Thoracic aorta (tissue), 2 donors: ENCODE results near the gene LRMDA. TPM values are rescaled to one million over a fixed set of nuclear protein-coding genes. Genes with fewer than 3 reads are reported as not detected.

Experiments used
- ATAC-seq: fragments of 150-250 bp; one replicate; pipeline ENCODE4 v1.8.0; 2017; ENCODE audit warnings: low read depth; ENCODE audit not compliant: insufficient number of reproducible peaks, low FRiP score
- DNase-seq: peaks from one replicate; pipeline ENCODE4 v3.0.0-alpha.2; 2020; ENCODE audit warnings: low spot score
- H3K27ac ChIP-seq, 2 donors: fragments of 200-600 bp; sonication (generic); 1 replicate in 1 of 2; 2 replicates in 1 of 2; pipeline ENCODE4 v1.5.1; 2016; ENCODE audit warnings: mild to moderate bottlenecking in 2 of 2, moderate library complexity in 2 of 2
- H3K27me3 ChIP-seq: fragments of 200-600 bp; sonication (generic); replicated peaks from 2 replicates; pipeline ENCODE4 v1.6.0; 2016; ENCODE audit warnings: mild to moderate bottlenecking; ENCODE audit not compliant: insufficient read depth
- H3K36me3 ChIP-seq: fragments of 200-600 bp; sonication (generic); one replicate; pipeline ENCODE4 v1.5.1; 2016
- H3K4me1 ChIP-seq, 2 donors: fragments of 200-600 bp; sonication (generic); 1 replicate in 1 of 2; 2 replicates in 1 of 2; pipeline versions ENCODE4 v1.5.1 to v1.6.0; 2016; ENCODE audit warnings: low read depth in 2 of 2, mild to moderate bottlenecking in 1 of 2; ENCODE audit not compliant: control insufficient read depth in 1 of 2
- H3K4me3 ChIP-seq: fragments of 200-600 bp; sonication (generic); 2 replicates; pipeline ENCODE4 v1.5.1; 2016; ENCODE audit warnings: mild to moderate bottlenecking
- H3K9me3 ChIP-seq: fragments of 200-600 bp; sonication (generic); 2 replicates; pipeline ENCODE4 v1.5.1; 2016
- total RNA-seq, 2 donors: library from RNA; depleted of rRNA; stranded (reverse); fragments of >200 nt; gene quantifications; one replicate each; pipeline versions ENCODE4 v1.1.0 to v1.2.3, GENCODE V29; 2016
- TF ChIP-seq, protein P1 (sequence below): fragments of 200-600 bp; sonication (generic); IDR thresholded peaks from one replicate; pipeline ENCODE4 v1.5.1; 2019; ENCODE audit warnings: antibody characterized with exemption

Gene LRMDA
- total RNA-seq, 2 donors from 2014 or later, result 8.3 to 36.6 TPM

DNA sequence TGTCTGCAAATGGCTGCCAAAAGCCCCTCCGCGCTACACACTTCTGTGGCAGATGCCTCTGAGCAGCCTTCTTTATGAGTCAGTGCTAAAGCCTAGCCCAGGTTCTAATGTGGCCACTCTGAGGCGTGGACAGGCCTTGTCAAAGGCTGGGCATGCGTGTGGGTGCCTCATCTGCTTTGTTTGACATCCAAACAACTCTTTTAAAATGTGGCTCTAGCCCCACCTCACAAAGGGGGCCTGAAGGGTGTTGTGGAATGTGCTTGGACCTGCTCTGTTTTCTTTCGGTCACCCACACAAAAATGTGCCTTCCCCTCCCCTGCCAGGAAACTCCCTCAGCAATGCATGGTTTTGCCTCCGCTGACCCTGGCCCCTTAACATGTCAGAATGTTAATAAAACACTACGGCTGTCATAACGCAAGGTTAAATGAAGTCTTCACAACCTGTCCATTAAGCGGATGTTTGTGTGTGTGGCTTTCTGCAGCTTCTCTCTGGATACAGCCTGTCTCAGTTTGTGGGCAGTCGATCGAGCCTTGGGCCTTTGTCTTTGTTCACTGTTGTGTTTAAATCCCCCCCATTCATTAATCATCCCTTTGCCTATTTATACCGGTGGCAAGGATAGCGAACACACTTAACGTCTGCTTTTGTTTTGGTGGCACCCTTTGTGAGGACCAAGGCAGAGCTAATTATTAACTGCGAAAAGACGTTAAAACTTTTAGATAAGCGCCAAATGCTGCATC lies 718.9 kb downstream of the LRMDA start:
- TF ChIP-seq, protein P1, sequence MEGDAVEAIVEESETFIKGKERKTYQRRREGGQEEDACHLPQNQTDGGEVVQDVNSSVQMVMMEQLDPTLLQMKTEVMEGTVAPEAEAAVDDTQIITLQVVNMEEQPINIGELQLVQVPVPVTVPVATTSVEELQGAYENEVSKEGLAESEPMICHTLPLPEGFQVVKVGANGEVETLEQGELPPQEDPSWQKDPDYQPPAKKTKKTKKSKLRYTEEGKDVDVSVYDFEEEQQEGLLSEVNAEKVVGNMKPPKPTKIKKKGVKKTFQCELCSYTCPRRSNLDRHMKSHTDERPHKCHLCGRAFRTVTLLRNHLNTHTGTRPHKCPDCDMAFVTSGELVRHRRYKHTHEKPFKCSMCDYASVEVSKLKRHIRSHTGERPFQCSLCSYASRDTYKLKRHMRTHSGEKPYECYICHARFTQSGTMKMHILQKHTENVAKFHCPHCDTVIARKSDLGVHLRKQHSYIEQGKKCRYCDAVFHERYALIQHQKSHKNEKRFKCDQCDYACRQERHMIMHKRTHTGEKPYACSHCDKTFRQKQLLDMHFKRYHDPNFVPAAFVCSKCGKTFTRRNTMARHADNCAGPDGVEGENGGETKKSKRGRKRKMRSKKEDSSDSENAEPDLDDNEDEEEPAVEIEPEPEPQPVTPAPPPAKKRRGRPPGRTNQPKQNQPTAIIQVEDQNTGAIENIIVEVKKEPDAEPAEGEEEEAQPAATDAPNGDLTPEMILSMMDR, result no peak
- Histone ChIP-seq H3K9me3 (no peaks in the 10 kb centered on the region), H3K4me3 (peak overlapping the region; percentile 13), H3K27ac (peak overlapping the region; percentile 19 to 33), H3K36me3 (no peaks in the 10 kb centered on the region), H3K4me1 (peaks cover 10 to 32% of the 10 kb centered on the region in 2 donors), H3K27me3 (no peaks in the 10 kb centered on the region)
- DNase-seq (no peak), ATAC-seq (no peak)

- Histone ChIP-seq H3K36me3 (no peaks in the 10 kb centered on the region), H3K4me1 (peaks cover 10 to 38% of the 10 kb centered on the region in 2 donors), H3K27ac (peak overlapping the region; percentile 19 to 33), H3K9me3 (no peaks in the 10 kb centered on the region), H3K4me3 (peak overlapping the region; percentile 13), H3K27me3 (no peaks in the 10 kb centered on the region)
- DNase-seq (no peak), ATAC-seq (no peak)
- TF ChIP-seq, protein P1, result no peak
These were observed 719.5 kb downstream of the LRMDA start for GRCh38 chr10:76150876-76151288.

DNA sequence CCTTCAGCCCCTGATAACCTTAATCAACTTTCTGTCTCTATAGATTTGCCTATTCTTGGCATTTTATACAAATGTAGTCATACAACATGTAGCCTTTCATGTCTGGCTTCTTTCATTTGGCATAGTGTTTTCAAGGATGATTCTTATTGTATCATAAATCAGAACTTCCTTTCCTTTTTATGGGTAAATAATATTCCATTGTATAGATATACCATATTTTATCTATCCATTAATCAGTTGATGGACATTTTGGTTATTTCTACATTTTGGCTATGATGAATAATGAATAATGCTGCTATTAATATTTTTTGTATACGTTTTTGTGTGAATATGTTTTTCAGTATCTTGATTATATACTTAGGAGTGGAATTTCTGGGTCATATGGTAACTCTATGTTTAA lies 720.8 kb downstream of the LRMDA start:
- peaks cover 10 to 39% of the 10 kb centered on the region in 2 donors for H3K4me1 ChIP-seq
- ATAC-seq, result no peak
- no peaks in the 10 kb centered on the region for H3K27me3 ChIP-seq
- H3K4me3 ChIP-seq, result no peak overlapping the region
- TF ChIP-seq, protein P1, result no peak
- no peaks in the 10 kb centered on the region for H3K9me3 ChIP-seq
- no peaks in the 10 kb centered on the region for H3K36me3 ChIP-seq
- DNase-seq, result no peak
- H3K27ac ChIP-seq, result no peak overlapping the region

DNA sequence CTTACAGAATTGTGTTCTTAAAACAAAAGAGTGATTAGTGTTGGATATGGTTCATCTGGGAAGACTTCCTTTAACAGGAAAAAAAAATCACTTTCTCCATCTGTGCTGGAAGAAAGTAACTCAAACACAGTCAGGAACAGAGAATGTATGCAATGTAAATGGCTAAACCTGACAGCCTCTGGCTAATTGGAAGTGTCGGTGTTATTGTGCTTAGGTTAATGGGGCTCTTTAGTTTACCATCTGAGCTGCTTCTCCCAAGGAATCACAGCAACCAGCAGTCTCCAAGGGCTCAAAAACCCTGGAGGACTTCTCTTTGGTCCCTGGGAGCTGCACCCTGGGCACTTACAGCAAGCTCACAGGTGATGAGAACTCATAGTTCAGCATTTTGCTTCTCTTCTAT lies 724.5 kb downstream of the LRMDA start:
- DNase-seq (no peak), ATAC-seq (no peak)
- Histone ChIP-seq H3K36me3 (no peaks in the 10 kb centered on the region), H3K27ac (no peak overlapping the region), H3K4me3 (no peak overlapping the region), H3K4me1 (peaks cover 0 to 12% of the 10 kb centered on the region in 2 donors), H3K9me3 (no peaks in the 10 kb centered on the region), H3K27me3 (no peaks in the 10 kb centered on the region)
- TF ChIP-seq, protein P1, result no peak

DNA sequence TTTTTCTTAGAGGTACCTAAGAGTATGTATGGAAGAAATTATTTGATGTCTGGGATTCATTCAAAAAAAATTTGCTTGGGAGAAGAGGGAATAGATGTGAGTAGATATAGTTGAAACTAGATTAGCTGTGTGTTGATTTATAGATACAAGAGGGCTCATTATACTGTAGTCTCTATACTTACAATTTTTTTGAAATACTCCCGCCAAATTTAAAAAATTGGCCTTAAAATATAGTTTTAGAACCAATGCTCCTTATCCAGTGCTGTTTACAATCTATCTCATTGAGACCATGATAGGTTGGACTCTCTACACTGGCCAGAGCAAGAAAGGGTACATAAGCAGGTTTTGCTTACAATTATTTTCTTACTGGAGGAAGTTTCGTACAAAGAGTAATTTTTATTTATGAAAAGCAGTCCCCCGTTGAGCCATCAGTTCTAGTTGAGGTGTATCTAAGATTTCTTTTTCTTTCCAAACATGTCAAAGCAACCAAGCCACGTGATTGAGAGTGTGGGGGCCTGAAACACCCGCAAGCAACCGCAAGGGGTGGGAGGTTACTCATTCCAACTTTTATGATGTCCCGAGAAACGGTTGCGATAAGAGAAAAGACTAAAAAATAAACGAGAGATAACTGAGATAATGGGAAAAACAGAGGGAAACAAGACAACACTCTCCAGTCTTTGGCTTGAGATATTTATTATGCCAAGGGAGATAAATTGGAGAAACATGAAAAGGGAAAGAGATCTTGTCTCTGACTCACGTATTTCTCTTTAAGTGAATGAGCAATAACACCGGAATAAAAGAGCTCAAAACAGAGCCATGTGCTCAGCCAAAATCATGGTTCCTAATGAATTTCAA lies 729.2 kb downstream of the LRMDA start:
- ATAC-seq (no peak), DNase-seq (no peak)
- no peak overlapping the region for H3K27ac ChIP-seq
- no peak overlapping the region for H3K4me3 ChIP-seq
- no peaks in the 10 kb centered on the region for H3K27me3 ChIP-seq
- no peaks in the 10 kb centered on the region for H3K9me3 ChIP-seq
- peaks cover 0 to 4% of the 10 kb centered on the region in 2 donors for H3K4me1 ChIP-seq
- TF ChIP-seq, protein P1, result no peak
- no peaks in the 10 kb centered on the region for H3K36me3 ChIP-seq
